ENCODE results near the gene TSPAN9.

DNA sequence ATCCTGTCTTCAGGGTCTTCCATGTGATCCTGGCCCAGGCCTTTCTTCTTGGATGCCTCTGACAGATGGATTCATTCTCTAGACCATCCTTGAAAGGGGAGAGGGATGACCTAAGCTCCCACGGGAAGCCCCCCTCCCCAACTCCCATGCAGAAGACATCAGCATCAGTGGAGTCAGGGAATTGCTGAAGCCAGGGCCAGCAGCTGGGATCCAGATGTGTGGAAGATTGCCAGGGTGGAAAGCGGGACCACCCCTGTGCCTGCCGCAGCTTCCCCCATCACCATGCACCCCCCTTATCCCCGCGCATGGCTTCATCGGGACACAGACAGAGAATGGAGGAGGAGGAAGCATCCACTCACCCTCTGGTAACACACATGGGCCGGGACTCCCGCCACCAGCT lies 230.2 kb downstream of the TSPAN9 start:
- TF ChIP-seq, protein P1, sequence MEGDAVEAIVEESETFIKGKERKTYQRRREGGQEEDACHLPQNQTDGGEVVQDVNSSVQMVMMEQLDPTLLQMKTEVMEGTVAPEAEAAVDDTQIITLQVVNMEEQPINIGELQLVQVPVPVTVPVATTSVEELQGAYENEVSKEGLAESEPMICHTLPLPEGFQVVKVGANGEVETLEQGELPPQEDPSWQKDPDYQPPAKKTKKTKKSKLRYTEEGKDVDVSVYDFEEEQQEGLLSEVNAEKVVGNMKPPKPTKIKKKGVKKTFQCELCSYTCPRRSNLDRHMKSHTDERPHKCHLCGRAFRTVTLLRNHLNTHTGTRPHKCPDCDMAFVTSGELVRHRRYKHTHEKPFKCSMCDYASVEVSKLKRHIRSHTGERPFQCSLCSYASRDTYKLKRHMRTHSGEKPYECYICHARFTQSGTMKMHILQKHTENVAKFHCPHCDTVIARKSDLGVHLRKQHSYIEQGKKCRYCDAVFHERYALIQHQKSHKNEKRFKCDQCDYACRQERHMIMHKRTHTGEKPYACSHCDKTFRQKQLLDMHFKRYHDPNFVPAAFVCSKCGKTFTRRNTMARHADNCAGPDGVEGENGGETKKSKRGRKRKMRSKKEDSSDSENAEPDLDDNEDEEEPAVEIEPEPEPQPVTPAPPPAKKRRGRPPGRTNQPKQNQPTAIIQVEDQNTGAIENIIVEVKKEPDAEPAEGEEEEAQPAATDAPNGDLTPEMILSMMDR (IDR thresholded peaks at IDR 0.05): no peak
- TF ChIP-seq EP300 (IDR thresholded peaks at IDR 0.05): no peak
